Activated gamma-delta T cell treated with Interleukin-2 at 50 U/mL for 16 hours (primary cell): ENCODE results near the gene PCED1B.
A peak's percentile ranks its signal among the peaks of the same experiment; 100 is the strongest.

Experiments
- DNase-seq: peaks from one replicate; pipeline ENCODE4 v3.0.0-alpha.2; 2020

Gene PCED1B

GRCh38 chr12:47067771-47068431, 11.5 kb upstream of the PCED1B start:
- no peak for DNase-seq

GRCh38 chr12:47068539-47068938, 10.9 kb upstream of the PCED1B start:
- DNase-seq: no peak

- DNase-seq: no peak
Observed at GRCh38 chr12:47070310-47070709, 9.1 kb upstream of the PCED1B start.

GRCh38 chr12:47071241-47071852, 8.1 kb upstream of the PCED1B start:
- no peak for DNase-seq

GRCh38 chr12:47073951-47074350, 5.5 kb upstream of the PCED1B start:
- DNase-seq: no peak

GRCh38 chr12:47074757-47075156, 4.7 kb upstream of the PCED1B start:
- DNase-seq: no peak

GRCh38 chr12:47075192-47076084, 4.0 kb upstream of the PCED1B start:
- no peak for DNase-seq

- no peak for DNase-seq
Observed at GRCh38 chr12:47077206-47078085, 2.0 kb upstream of the PCED1B start.

- no peak for DNase-seq
Observed at GRCh38 chr12:47078086-47078395, 1.4 kb upstream of the PCED1B start.

- peak; percentile 54 for DNase-seq
Observed at GRCh38 chr12:47078733-47079467, 521 bp upstream of the PCED1B start.

- DNase-seq: peak; percentile 19
Observed at GRCh38 chr12:47079981-47080724, 732 bp downstream of the PCED1B start.

- peak; percentile 26 for DNase-seq
Observed at GRCh38 chr12:47080725-47081502, 1.5 kb downstream of the PCED1B start.

GRCh38 chr12:47082283-47082682, 2.9 kb downstream of the PCED1B start:
- DNase-seq: no peak

- no peak for DNase-seq
Observed at GRCh38 chr12:47082796-47083621, 3.6 kb downstream of the PCED1B start.

- no peak for DNase-seq
Observed at GRCh38 chr12:47084172-47084571, 4.8 kb downstream of the PCED1B start.

- DNase-seq: peak; percentile 45
Observed at GRCh38 chr12:47085815-47086252, 6.4 kb downstream of the PCED1B start.

- no peak for DNase-seq
Observed at GRCh38 chr12:47087088-47087688, 7.8 kb downstream of the PCED1B start.

- DNase-seq: no peak
Observed at GRCh38 chr12:47088021-47088944, 8.9 kb downstream of the PCED1B start.
